Measurements from ENCODE around the gene YOD1. TPM values are rescaled to one million over a fixed set of nuclear protein-coding genes. Genes with fewer than 3 reads are reported as not detected.

Gene YOD1
- total and polyA plus RNA-seq, 2 of the 4 experiments (the other 2 are of a cell fraction) = 1.8 to 5.4 TPM

- Histone ChIP-seq H3K4me1 (ENCODE audit: control insufficient read depth, insufficient read depth, low read length) (peaks cover 4% of the 10 kb centered on the region; the same call in 1 of the 2 replicates), H2BK120ac (ENCODE audit: low read depth, low read length) (no peak overlapping the region), H3K4ac (ENCODE audit: low read depth, low read length) (no peak overlapping the region), H3K27ac (ENCODE audit: insufficient read depth, low read length) (no peak overlapping the region), H4K8ac (ENCODE audit: low read depth in 2 of 2, low read length in 2 of 2) (no peak overlapping the region), H2BK20ac (ENCODE audit: low read depth, low read length) (no peak overlapping the region), H3K23ac (ENCODE audit: low read depth, low read length) (no peak overlapping the region), H3K9ac (ENCODE audit: low read depth, low read length) (no peak overlapping the region), H2AK9ac (replicated peaks; ENCODE audit: low read depth, low read length, poor library complexity) (no peak overlapping the region), H3K14ac (replicated peaks; ENCODE audit: low read depth, low read length) (no peak overlapping the region), H4K5ac (ENCODE audit: low read depth, low read length) (no peak overlapping the region), H2BK5ac (ENCODE audit: low read depth, low read length, poor library complexity, severe bottlenecking) (no peak overlapping the region), H3K4me2 (ENCODE audit: low read depth, low read length) (no peak overlapping the region), H2BK15ac (ENCODE audit: low read depth, low read length) (no peak overlapping the region), H3K27me3 (ENCODE audit: control insufficient read depth, insufficient read depth, low read length) (no peaks in the 10 kb centered on the region), H3K9me1 (ENCODE audit: insufficient read depth, low read length) (peaks cover 7% of the 10 kb centered on the region), H3K56ac (ENCODE audit: extremely low read depth, insufficient read depth, low read length) (no peak overlapping the region), H4K20me1 (ENCODE audit: insufficient read depth, low read length) (peaks cover 10% of the 10 kb centered on the region; the same call in 1 of the 2 replicates), H3K18ac (ENCODE audit: low read depth, low read length) (no peak overlapping the region), H3K36me3 (ENCODE audit: control insufficient read depth, insufficient read depth, low read length) (peaks cover 7% of the 10 kb centered on the region), H4K91ac (ENCODE audit: insufficient read depth, low read depth, low read length) (no peak overlapping the region), H2AK5ac (ENCODE audit: low read depth, low read length) (no peak overlapping the region), H3K9me3 (ENCODE audit: control insufficient read depth, insufficient read depth, low read length) (no peaks in the 10 kb centered on the region), H2AFZ (replicated peaks; ENCODE audit: low read length, poor library complexity) (no peak overlapping the region), H3K4me3 (ENCODE audit: insufficient read depth, low read depth, low read length) (no peak overlapping the region), H3K79me1 (ENCODE audit: low read depth in 1 of 2, low read length in 2 of 2) (peaks cover 13 to 34% of the 10 kb centered on the region in 2 experiments)
- WGBS, 2 experiments (ENCODE audit: extremely low coverage in 2 of 2, insufficient read length in 1 of 2) = no CpG with 5 or more reads among the region's 1 CpG
- no peak for TF ChIP-seq RCOR1 (IDR thresholded peaks at IDR 0.05; ENCODE audit: insufficient replicate concordance, low read length)
- no peak for TF ChIP-seq CHD1 (IDR thresholded peaks at IDR 0.05; ENCODE audit: low read depth, low read length)
- no peak for TF ChIP-seq MXI1 (IDR thresholded peaks at IDR 0.05; ENCODE audit: borderline replicate concordance, low read depth, low read length)
- no peak for TF ChIP-seq MAFK (IDR thresholded peaks at IDR 0.05; ENCODE audit: low read depth, low read length)
- no peak for TF ChIP-seq USF2 (IDR thresholded peaks at IDR 0.05; ENCODE audit: low read depth, low read length)
- no peak for TF ChIP-seq RAD21 (IDR thresholded peaks at IDR 0.05; ENCODE audit: low read length)
- no peak for TF ChIP-seq CTCF (conservative IDR thresholded peaks at IDR 0.05; ENCODE audit: low read depth, low read length)
- intact Hi-C loops (cut with micrococcal nuclease) (no loop called here), in situ Hi-C loops (cut with MboI; ENCODE audit: low sequenced_read_pairs) (no loop called here), dilution Hi-C loops (cut with HindIII; ENCODE audit: low sequenced_read_pairs, unreplicated experiment) (no loop called here)
- BruUV-seq (replicated peaks) = TSS peak; percentile 9
- no peak for DNase-seq
- POLR2A ChIA-PET (ENCODE audit: unreplicated experiment) = no interaction called here
- CTCF ChIA-PET = no interaction called here
- no peak for ATAC-seq (ENCODE audit: low read depth)
Observed at GRCh38 chr1:207047505-207047904, 3.5 kb downstream of the YOD1 start.

Data from IMR-90 (cell line).